ENCODE data around the gene ARNT2. TPM values are rescaled to one million over a fixed set of nuclear protein-coding genes. Genes with fewer than 3 reads are reported as not detected.
A peak's percentile ranks its signal among the peaks of the same experiment; 100 is the strongest.

Gene ARNT2
- polyA plus RNA-seq, 2 of the 4 experiments (the other 2 are of a cell fraction) = 8.9 to 17.0 TPM

GRCh38 chr15:80599359-80599758 lies 195.2 kb downstream of the ARNT2 start:
- Histone ChIP-seq H3K4me3 (no peak overlapping the region), H3K4me1 (peaks cover 28% of the 10 kb centered on the region), H3K9me3 (peaks cover 25% of the 10 kb centered on the region; the same call in 2 of the 3 replicates), H3K27ac (peak overlapping the region in 1 of 2 experiments; percentile 12; a peak in 1 of 6 replicates), H3K4me2 (no peak overlapping the region)
- ATAC-seq = peak; percentile 20 to 54; a peak in 1 of 6 replicates
- peak in 1 of 2 experiments; percentile 70 for DNase-seq (ENCODE audit: low read depth in 1 of 2, low spot score in 1 of 2)
- FAIRE-seq = no peak
- peak; percentile 38 for TF ChIP-seq MAFK (IDR thresholded peaks at IDR 0.05; ENCODE audit: partially characterized antibody)
- TF ChIP-seq FOXS1 (CRISPR knock-in tag; IDR thresholded peaks at IDR 0.05) = no peak
- peak; percentile 35 for TF ChIP-seq FOSL2 (IDR thresholded peaks at IDR 0.05)
- TF ChIP-seq FOSL2 (CRISPR knock-in tag; IDR thresholded peaks at IDR 0.05) = peak; percentile 75
- TF ChIP-seq ZFP36 (IDR thresholded peaks at IDR 0.05; ENCODE audit: borderline replicate concordance, partially characterized antibody) = peak; percentile 58
- peak; percentile 52; the same call in 1 of the 2 replicates for TF ChIP-seq JUNB (IDR thresholded peaks at IDR 0.05)
- TF ChIP-seq ESRRA (IDR thresholded peaks at IDR 0.05; ENCODE audit: borderline replicate concordance, low read length) = no peak
- TF ChIP-seq CEBPB (IDR thresholded peaks at IDR 0.05) = no peak
- TF ChIP-seq GATA3 (IDR thresholded peaks at IDR 0.05; ENCODE audit: borderline replicate concordance) = peak; percentile 22; the same call in 1 of the 2 replicates
- no peak for TF ChIP-seq CBX2 (IDR thresholded peaks at IDR 0.05; ENCODE audit: borderline replicate concordance, low read depth)
- 0 out of 2 replicates have a peak, but pooled peaks have one; percentile 26 for TF ChIP-seq HES2 (IDR thresholded peaks at IDR 0.05)
- POLR2A ChIA-PET = no interaction called here
- CTCF ChIA-PET = interaction anchor here (2.1 to 3.7 kb wide), 2 partner anchors 9 to 31 kb away, joined by 4 to 16 read pairs; no protein-coding TSS in a partner anchor
- 6% methylated on average over 1 of the region's 1 CpG for WGBS (ENCODE audit: missing lambda C conversion rate)

GRCh38 chr15:80600626-80601025 lies 196.4 kb downstream of the ARNT2 start:
- TF ChIP-seq CBX8 (IDR thresholded peaks at IDR 0.05) (no peak), RARB (CRISPR knock-in tag; IDR thresholded peaks at IDR 0.05) (no peak), PHF8 (IDR thresholded peaks at IDR 0.05; ENCODE audit: borderline replicate concordance, low read depth) (no peak), ESRRA (IDR thresholded peaks at IDR 0.05; ENCODE audit: borderline replicate concordance, low read length) (no peak), FOSL2 (IDR thresholded peaks at IDR 0.05) (no peak), FOSL2 (CRISPR knock-in tag; IDR thresholded peaks at IDR 0.05) (no peak), ZFP36 (IDR thresholded peaks at IDR 0.05; ENCODE audit: borderline replicate concordance, partially characterized antibody) (no peak), BCL3 (IDR thresholded peaks at IDR 0.05) (no peak), ZSCAN20 (CRISPR knock-in tag; IDR thresholded peaks at IDR 0.05) (no peak), ATOH8 (CRISPR knock-in tag; IDR thresholded peaks at IDR 0.05; ENCODE audit: low read depth) (no peak), FOSB (CRISPR knock-in tag; IDR thresholded peaks at IDR 0.05) (no peak), HEYL (CRISPR knock-in tag; IDR thresholded peaks at IDR 0.05) (no peak), HMGXB4 (CRISPR knock-in tag; IDR thresholded peaks at IDR 0.05; ENCODE audit: borderline replicate concordance) (no peak), NR3C1 (IDR thresholded peaks at IDR 0.05) (no peak), GATA3 (IDR thresholded peaks at IDR 0.05; ENCODE audit: borderline replicate concordance) (no peak), CTCF (IDR thresholded peaks at IDR 0.05) (no peak), USF2 (IDR thresholded peaks at IDR 0.05) (no peak), EP300 (IDR thresholded peaks at IDR 0.05) (no peak), MAX (IDR thresholded peaks at IDR 0.05) (no peak)
- FAIRE-seq = no peak
- Histone ChIP-seq H3K9me3 (peaks cover 25% of the 10 kb centered on the region; the same call in 2 of the 3 replicates), H3K4me1 (peaks cover 22% of the 10 kb centered on the region), H3K4me2 (no peak overlapping the region), H3K4me3 (no peak overlapping the region), H3K27ac (no peak overlapping the region)
- no peak for DNase-seq (ENCODE audit: low read depth in 1 of 2, low spot score in 1 of 2)
- 86% methylated on average over 3 of the region's 3 CpGs for WGBS (ENCODE audit: missing lambda C conversion rate)
- ATAC-seq = no peak
- ChIA-PET POLR2A (interaction anchor here (0.6 kb wide), 1 partner anchor 64 kb away, joined by 3 read pairs; no protein-coding TSS in a partner anchor), CTCF (interaction anchor here (0.6 to 3.7 kb wide), 4 partner anchors 11 to 176 kb away, joined by 3 to 16 read pairs (median 4); no protein-coding TSS in a partner anchor)

Data from A549 (cell line).